ENCODE data around the gene CFAP69. TPM values are rescaled to one million over a fixed set of nuclear protein-coding genes. Genes with fewer than 3 reads are reported as not detected.

The CFAP69 gene
- total and polyA plus RNA-seq, 2 donors (not counting 1 experiment from before 2014, with no cell fraction given): 1.3 to 7.1 TPM

GRCh38 chr7:90230834-90231233, 14.1 kb upstream of the CFAP69 start:
- Histone ChIP-seq H3K9ac (ENCODE audit: insufficient read depth, low read length) (no peak overlapping the region), H4K20me1 (ENCODE audit: control insufficient read depth, extremely low read depth, insufficient read depth, low read length) (no peaks in the 10 kb centered on the region), H3K4me2 (ENCODE audit: extremely low read depth, insufficient read depth, low read length) (no peak overlapping the region), H3K79me2 (ENCODE audit: control insufficient read depth, insufficient read depth, low read length) (no peaks in the 10 kb centered on the region), H3K36me3 (ENCODE audit: control insufficient read depth, insufficient read depth, low read length) (no peaks in the 10 kb centered on the region), H3K27me3 (ENCODE audit: control insufficient read depth, insufficient read depth, low read length) (no peaks in the 10 kb centered on the region), H2AFZ (ENCODE audit: low read length) (no peak overlapping the region), H3K4me1 (ENCODE audit: control insufficient read depth, extremely low read depth, insufficient read depth, low read length) (no peaks in the 10 kb centered on the region), H3K4me3 (replicated peaks in 1 of 4; ENCODE audit: control extremely low read depth in 1 of 4, insufficient read depth in 1 of 4, low read depth in 3 of 4, low read length in 4 of 4) (no peak overlapping the region), H3K27ac (ENCODE audit: insufficient read depth, low read length) (no peak overlapping the region), H3K9me3 (ENCODE audit: control insufficient read depth, insufficient read depth, low read depth, low read length) (no peaks in the 10 kb centered on the region)
- no peak for TF ChIP-seq CTCF (conservative IDR thresholded peaks at IDR 0.05 in 1 of 2, IDR thresholded peaks at IDR 0.05 in 1 of 2; ENCODE audit: low read depth in 1 of 2, low read length in 2 of 2)
- no peak for TF ChIP-seq EZH2 (IDR thresholded peaks at IDR 0.05; ENCODE audit: low read length, missing control alignments)
- no peak for DNase-seq (ENCODE audit: low read depth in 2 of 2)

DNA sequence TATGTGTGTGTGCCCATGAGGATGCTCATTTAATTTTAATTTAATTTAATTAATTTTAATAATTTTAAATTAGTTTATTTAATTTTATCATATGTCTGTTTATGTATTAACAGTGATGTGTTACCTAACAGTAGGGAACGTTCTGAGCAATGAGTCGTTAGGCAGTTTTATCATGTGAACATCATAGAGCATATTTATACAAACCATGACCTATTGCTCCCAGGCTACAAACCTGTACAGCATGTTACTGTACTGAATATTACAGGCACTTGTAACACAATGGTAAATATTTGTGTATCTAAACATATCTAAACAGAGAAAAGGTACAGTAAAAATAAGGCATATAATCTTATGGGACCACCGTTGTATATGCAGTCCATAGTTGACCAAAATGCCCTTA, 13.7 kb upstream of the CFAP69 start:
- no peak overlapping the region for H3K4me2 ChIP-seq (ENCODE audit: extremely low read depth, insufficient read depth, low read length)
- no peaks in the 10 kb centered on the region for H3K9me3 ChIP-seq (ENCODE audit: control insufficient read depth, insufficient read depth, low read depth, low read length)
- H3K27me3 ChIP-seq (ENCODE audit: control insufficient read depth, insufficient read depth, low read length): no peaks in the 10 kb centered on the region
- no peak overlapping the region for H3K9ac ChIP-seq (ENCODE audit: insufficient read depth, low read length)
- no peaks in the 10 kb centered on the region for H3K36me3 ChIP-seq (ENCODE audit: control insufficient read depth, insufficient read depth, low read length)
- no peak overlapping the region for H2AFZ ChIP-seq (ENCODE audit: low read length)
- H3K27ac ChIP-seq (ENCODE audit: insufficient read depth, low read length): no peak overlapping the region
- H3K4me1 ChIP-seq (ENCODE audit: control insufficient read depth, extremely low read depth, insufficient read depth, low read length): no peaks in the 10 kb centered on the region
- no peaks in the 10 kb centered on the region for H3K79me2 ChIP-seq (ENCODE audit: control insufficient read depth, insufficient read depth, low read length)
- H4K20me1 ChIP-seq (ENCODE audit: control insufficient read depth, extremely low read depth, insufficient read depth, low read length): no peaks in the 10 kb centered on the region
- no peak overlapping the region for H3K4me3 ChIP-seq (replicated peaks in 1 of 4; ENCODE audit: control extremely low read depth in 1 of 4, insufficient read depth in 1 of 4, low read depth in 3 of 4, low read length in 4 of 4)
- no peak for DNase-seq (ENCODE audit: low read depth in 2 of 2)
- TF ChIP-seq CTCF (conservative IDR thresholded peaks at IDR 0.05 in 1 of 2, IDR thresholded peaks at IDR 0.05 in 1 of 2; ENCODE audit: low read depth in 1 of 2, low read length in 2 of 2) (no peak), EZH2 (IDR thresholded peaks at IDR 0.05; ENCODE audit: low read length, missing control alignments) (no peak)

- no peaks in the 10 kb centered on the region for H4K20me1 ChIP-seq (ENCODE audit: control insufficient read depth, extremely low read depth, insufficient read depth, low read length)
- no peak overlapping the region for H3K4me3 ChIP-seq (replicated peaks in 1 of 4; ENCODE audit: control extremely low read depth in 1 of 4, insufficient read depth in 1 of 4, low read depth in 3 of 4, low read length in 4 of 4)
- no peaks in the 10 kb centered on the region for H3K36me3 ChIP-seq (ENCODE audit: control insufficient read depth, insufficient read depth, low read length)
- no peak overlapping the region for H3K4me2 ChIP-seq (ENCODE audit: extremely low read depth, insufficient read depth, low read length)
- no peaks in the 10 kb centered on the region for H3K9me3 ChIP-seq (ENCODE audit: control insufficient read depth, insufficient read depth, low read depth, low read length)
- no peaks in the 10 kb centered on the region for H3K79me2 ChIP-seq (ENCODE audit: control insufficient read depth, insufficient read depth, low read length)
- no peak overlapping the region for H3K27ac ChIP-seq (ENCODE audit: insufficient read depth, low read length)
- H3K4me1 ChIP-seq (ENCODE audit: control insufficient read depth, extremely low read depth, insufficient read depth, low read length): no peaks in the 10 kb centered on the region
- no peak for TF ChIP-seq EZH2 (IDR thresholded peaks at IDR 0.05; ENCODE audit: low read length, missing control alignments)
- TF ChIP-seq CTCF (conservative IDR thresholded peaks at IDR 0.05 in 1 of 2, IDR thresholded peaks at IDR 0.05 in 1 of 2; ENCODE audit: low read depth in 1 of 2, low read length in 2 of 2): no peak
- DNase-seq (ENCODE audit: low read depth in 2 of 2): no peak
- no peak overlapping the region for H2AFZ ChIP-seq (ENCODE audit: low read length)
- no peak overlapping the region for H3K9ac ChIP-seq (ENCODE audit: insufficient read depth, low read length)
- H3K27me3 ChIP-seq (ENCODE audit: control insufficient read depth, insufficient read depth, low read length): no peaks in the 10 kb centered on the region
Measured at GRCh38 chr7:90232430-90232829, 12.5 kb upstream of the CFAP69 start.
